ENCODE data around the gene SERINC5.

DNA sequence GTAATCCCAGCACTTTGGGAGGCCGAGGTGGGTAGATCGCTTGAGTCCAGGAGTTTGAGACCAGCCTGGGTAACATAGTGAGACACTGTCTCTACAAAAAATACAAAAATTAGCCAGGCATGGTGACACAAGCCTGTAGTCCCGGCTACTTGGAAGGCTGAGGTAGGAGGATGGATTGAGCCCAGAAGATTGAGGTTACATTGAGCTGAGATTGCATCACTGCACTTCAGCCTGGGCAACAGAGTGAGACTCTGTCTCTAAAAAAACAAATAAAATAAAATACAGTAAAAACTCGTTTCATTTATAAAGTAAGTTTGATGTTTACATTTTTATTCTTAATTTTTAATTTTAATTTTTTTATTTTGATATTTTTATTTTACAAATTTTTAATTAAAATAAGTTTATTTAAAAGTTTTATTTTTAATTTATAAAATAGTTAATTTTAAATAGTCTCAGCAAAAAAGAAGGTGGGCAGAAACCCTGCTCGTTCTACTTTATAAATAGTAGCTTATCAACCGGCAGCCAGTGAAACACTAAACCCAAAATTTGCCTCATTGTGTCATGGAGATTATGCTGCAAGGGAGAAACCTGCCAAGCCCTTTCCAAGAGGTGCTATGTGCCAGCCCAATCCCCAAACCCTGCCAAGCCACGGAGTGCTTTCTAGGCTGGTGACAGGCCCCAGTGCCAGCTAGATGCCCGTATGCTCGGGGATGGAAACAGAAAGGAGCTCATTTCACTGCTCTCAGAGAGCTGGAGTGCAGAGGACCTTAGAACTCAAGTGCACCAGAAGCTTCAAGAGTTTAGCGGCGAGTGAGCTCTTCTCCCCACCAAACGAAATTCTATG is 38.9 kb downstream of the SERINC5 start:
- TF ChIP-seq, protein P1, sequence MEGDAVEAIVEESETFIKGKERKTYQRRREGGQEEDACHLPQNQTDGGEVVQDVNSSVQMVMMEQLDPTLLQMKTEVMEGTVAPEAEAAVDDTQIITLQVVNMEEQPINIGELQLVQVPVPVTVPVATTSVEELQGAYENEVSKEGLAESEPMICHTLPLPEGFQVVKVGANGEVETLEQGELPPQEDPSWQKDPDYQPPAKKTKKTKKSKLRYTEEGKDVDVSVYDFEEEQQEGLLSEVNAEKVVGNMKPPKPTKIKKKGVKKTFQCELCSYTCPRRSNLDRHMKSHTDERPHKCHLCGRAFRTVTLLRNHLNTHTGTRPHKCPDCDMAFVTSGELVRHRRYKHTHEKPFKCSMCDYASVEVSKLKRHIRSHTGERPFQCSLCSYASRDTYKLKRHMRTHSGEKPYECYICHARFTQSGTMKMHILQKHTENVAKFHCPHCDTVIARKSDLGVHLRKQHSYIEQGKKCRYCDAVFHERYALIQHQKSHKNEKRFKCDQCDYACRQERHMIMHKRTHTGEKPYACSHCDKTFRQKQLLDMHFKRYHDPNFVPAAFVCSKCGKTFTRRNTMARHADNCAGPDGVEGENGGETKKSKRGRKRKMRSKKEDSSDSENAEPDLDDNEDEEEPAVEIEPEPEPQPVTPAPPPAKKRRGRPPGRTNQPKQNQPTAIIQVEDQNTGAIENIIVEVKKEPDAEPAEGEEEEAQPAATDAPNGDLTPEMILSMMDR (IDR thresholded peaks at IDR 0.05; ENCODE audit: low read length) = no peak
- TF ChIP-seq EZH2 (optimal IDR thresholded peaks at IDR 0.05; ENCODE audit: low read depth, low read length) (no peak), EZH2phosphoT487 (IDR thresholded peaks at IDR 0.05; ENCODE audit: low read length) (no peak)

All from MM.1S (cell line).